KMS-11 (cell line): ENCODE results near the gene AWAT1.

Experiments used
- H2AFZ ChIP-seq: fragments of 200-600 bp; sonication (generic); 2 replicates; pipeline ENCODE4 v1.6.1; 2016; ENCODE audit warnings: antibody characterized with exemption, mixed run types, low read depth
- H3K27ac ChIP-seq: fragments of 200-600 bp; sonication (generic); 2 replicates; pipeline ENCODE4 v1.6.1; 2016; ENCODE audit warnings: mild to moderate bottlenecking, mixed run types
- H3K27me3 ChIP-seq: fragments of 200-600 bp; sonication (generic); 2 replicates; pipeline ENCODE4 v1.6.1; 2017; ENCODE audit warnings: mild to moderate bottlenecking, low read depth, mixed run types, moderate library complexity; ENCODE audit not compliant: insufficient read depth
- H3K36me3 ChIP-seq: fragments of 200-600 bp; sonication (generic); 2 replicates; pipeline ENCODE4 v1.6.1; 2017; ENCODE audit warnings: mild to moderate bottlenecking, mixed run types; ENCODE audit not compliant: insufficient read depth
- H3K4me1 ChIP-seq: fragments of 200-600 bp; sonication (generic); 2 replicates; pipeline ENCODE4 v1.6.1; 2016; ENCODE audit warnings: mild to moderate bottlenecking, low read depth, mixed run types; ENCODE audit not compliant: poor library complexity, severe bottlenecking
- H3K4me2 ChIP-seq: fragments of 200-600 bp; sonication (generic); 2 replicates; pipeline ENCODE4 v1.7.0; 2016; ENCODE audit warnings: mild to moderate bottlenecking, mixed run types
- H3K4me3 ChIP-seq: fragments of 200-600 bp; sonication (generic); IDR thresholded peaks from 2 replicates; pipeline ENCODE4 v1.6.1; 2017; ENCODE audit warnings: low read depth, low read length, mixed read lengths; ENCODE audit not compliant: insufficient read depth
- H3K79me2 ChIP-seq: fragments of 200-600 bp; sonication (generic); 2 replicates; pipeline ENCODE4 v1.6.1; 2016; ENCODE audit warnings: low read depth, mixed run types; ENCODE audit not compliant: insufficient read depth
- H3K9ac ChIP-seq: fragments of 200-600 bp; sonication (generic); 2 replicates; pipeline ENCODE4 v1.6.1; 2016; ENCODE audit warnings: mild to moderate bottlenecking, mixed run types
- H4K20me1 ChIP-seq: fragments of 200-600 bp; sonication (generic); 2 replicates; pipeline ENCODE4 v1.6.1; 2016; ENCODE audit warnings: mild to moderate bottlenecking, mixed run types; ENCODE audit not compliant: insufficient read depth
- CTCF ChIP-seq: fragments of 200-600 bp; sonication (generic); conservative IDR thresholded peaks from 2 replicates; pipeline ENCODE4 v1.6.1; 2017; ENCODE audit warnings: low read depth, mild to moderate bottlenecking, antibody characterized with exemption, low read length, moderate library complexity, mixed read lengths

The AWAT1 gene

GRCh38 chrX:70254909-70255308 lies 20.5 kb downstream of the AWAT1 start:
- no peaks in the 10 kb centered on the region for H4K20me1 ChIP-seq
- TF ChIP-seq CTCF = no peak
- no peak overlapping the region for H3K27ac ChIP-seq
- H3K4me1 ChIP-seq = no peaks in the 10 kb centered on the region
- H3K4me3 ChIP-seq = no peak overlapping the region
- no peak overlapping the region for H2AFZ ChIP-seq
- H3K4me2 ChIP-seq = no peak overlapping the region
- no peak overlapping the region for H3K9ac ChIP-seq
- no peaks in the 10 kb centered on the region for H3K27me3 ChIP-seq
- H3K79me2 ChIP-seq = no peaks in the 10 kb centered on the region
- no peaks in the 10 kb centered on the region for H3K36me3 ChIP-seq

GRCh38 chrX:70255452-70255851 lies 21.0 kb downstream of the AWAT1 start:
- H4K20me1 ChIP-seq = no peaks in the 10 kb centered on the region
- TF ChIP-seq CTCF = no peak
- H3K4me1 ChIP-seq = no peaks in the 10 kb centered on the region
- H3K79me2 ChIP-seq = no peaks in the 10 kb centered on the region
- H2AFZ ChIP-seq = no peak overlapping the region
- no peaks in the 10 kb centered on the region for H3K27me3 ChIP-seq
- H3K4me2 ChIP-seq = no peak overlapping the region
- H3K36me3 ChIP-seq = no peaks in the 10 kb centered on the region
- H3K9ac ChIP-seq = no peak overlapping the region
- H3K4me3 ChIP-seq = no peak overlapping the region
- H3K27ac ChIP-seq = no peak overlapping the region

GRCh38 chrX:70257423-70258288 lies 23.2 kb downstream of the AWAT1 start:
- H2AFZ ChIP-seq = no peak overlapping the region
- no peak overlapping the region for H3K4me2 ChIP-seq
- no peaks in the 10 kb centered on the region for H3K27me3 ChIP-seq
- no peak overlapping the region for H3K4me3 ChIP-seq
- no peaks in the 10 kb centered on the region for H3K4me1 ChIP-seq
- TF ChIP-seq CTCF = no peak
- no peaks in the 10 kb centered on the region for H3K36me3 ChIP-seq
- no peaks in the 10 kb centered on the region for H3K79me2 ChIP-seq
- no peaks in the 10 kb centered on the region for H4K20me1 ChIP-seq
- H3K27ac ChIP-seq = no peak overlapping the region
- no peak overlapping the region for H3K9ac ChIP-seq

- Histone ChIP-seq H3K36me3 (no peaks in the 10 kb centered on the region), H3K4me2 (no peak within 1 kb of the TSS), H4K20me1 (no peaks in the 10 kb centered on the region), H3K27ac (no peak within 1 kb of the TSS), H3K9ac (no peak within 1 kb of the TSS), H3K4me3 (no peak within 1 kb of the TSS), H3K27me3 (no peaks in the 10 kb centered on the region), H3K4me1 (no peaks in the 10 kb centered on the region), H2AFZ (no peak within 1 kb of the TSS), H3K79me2 (no peaks in the 10 kb centered on the region)
- no peak for TF ChIP-seq CTCF
Measured at GRCh38 chrX:70260104-70260503, 25.6 kb downstream of the AWAT1 start, which contains the start of gene P2RY4. Gene P2RY4 (minus strand): TSS chrX:70260204. CDS start chrX:70259624, 580 bp downstream.
